PC-9 (cell line): Measurements from ENCODE around the gene SLC25A26. TPM values are rescaled to one million over a fixed set of nuclear protein-coding genes. Genes with fewer than 3 reads are reported as not detected.
"Not testable (repeated sequence)": the region's sequence is repeated elsewhere in the genome, so short reads cannot be mapped to it uniquely, and the experiment has no call there.

ENCODE experiments used
- BruUV-seq: library from RNA; stranded (reverse); fragments of 400-500 nt; replicated peaks from 2 replicates; lab custom pipeline; 2021; lab: Mats Ljungman, UMichigan
- CTCF ChIA-PET: fragments of 300-600 bp; sonication (Branson Sonifier 250); formaldehyde crosslinking; loops from one replicate; lab custom pipeline; 2022; ENCODE audit warnings: antibody characterized with exemption; lab: Charles Lee
- POLR2A ChIA-PET: fragments of 300-600 bp; sonication (Branson Sonifier 250); formaldehyde crosslinking; loops from one replicate; lab custom pipeline; 2022; ENCODE audit warnings: antibody characterized with exemption; ENCODE audit not compliant: unreplicated experiment; lab: Charles Lee
- DNase-seq, 2 experiments: peaks; one replicate each; pipeline versions ENCODE4 v3.0.0 to v3.0.0-alpha.2; 2015 to 2022; ENCODE audit warnings: mixed read lengths in 1 of 2
- H2AFZ ChIP-seq: fragments of 200-600 bp; sonication (generic); 2 replicates; pipeline ENCODE4 v1.8.1; 2017; ENCODE audit warnings: antibody characterized with exemption
- H3F3A ChIP-seq: fragments of 200-600 bp; sonication (generic); 2 replicates; pipeline ENCODE4 v1.8.1; 2017; ENCODE audit warnings: antibody characterized with exemption, mild to moderate bottlenecking, low read depth; ENCODE audit not compliant: insufficient read depth
- H3K27ac ChIP-seq: fragments of 200-600 bp; sonication (generic); 2 replicates; pipeline ENCODE4 v1.6.1; 2016; ENCODE audit warnings: mixed run types
- H3K27me3 ChIP-seq: fragments of 200-600 bp; sonication (generic); 2 replicates; pipeline ENCODE4 v1.6.1; 2016; ENCODE audit warnings: low read depth, mixed run types; ENCODE audit not compliant: insufficient read depth
- H3K36me3 ChIP-seq: fragments of 200-600 bp; sonication (generic); 2 replicates; pipeline ENCODE4 v1.6.1; 2016; ENCODE audit warnings: low read depth, mixed run types
- H3K4me1 ChIP-seq: fragments of 200-600 bp; sonication (generic); replicated peaks from 2 replicates; pipeline ENCODE4 v1.6.1; 2016; ENCODE audit warnings: mixed run types; ENCODE audit not compliant: insufficient read depth
- H3K4me2 ChIP-seq: fragments of 200-600 bp; sonication (generic); 2 replicates; pipeline ENCODE4 v1.6.1; 2017; ENCODE audit warnings: mixed run types
- H3K4me3 ChIP-seq: fragments of 200-600 bp; sonication (generic); 2 replicates; pipeline ENCODE4 v1.6.1; 2016; ENCODE audit warnings: mixed run types
- H3K79me2 ChIP-seq: fragments of 200-600 bp; sonication (generic); 2 replicates; pipeline ENCODE4 v1.6.1; 2017; ENCODE audit warnings: low read depth, mixed run types
- H3K9me2 ChIP-seq: fragments of 200-600 bp; sonication (generic); 2 replicates; pipeline ENCODE4 v1.8.1; 2017; ENCODE audit warnings: mild to moderate bottlenecking; ENCODE audit not compliant: insufficient read depth
- H3K9me3 ChIP-seq: fragments of 200-600 bp; sonication (generic); 2 replicates; pipeline ENCODE4 v1.8.1; 2016; ENCODE audit warnings: low read depth; ENCODE audit not compliant: insufficient read depth
- H4K20me1 ChIP-seq: fragments of 200-600 bp; sonication (generic); 2 replicates; pipeline ENCODE4 v1.8.1; 2017; ENCODE audit not compliant: insufficient read depth
- EZH2 ChIP-seq: fragments of 200-600 bp; sonication (generic); IDR thresholded peaks from 2 replicates; pipeline ENCODE4 v1.8.0; 2017; ENCODE audit warnings: antibody characterized with exemption, low read depth
- intact Hi-C: fragments of 100-400 bp; cut with micrococcal nuclease; formaldehyde crosslinking; loops from one replicate; pipeline ENCODE4 v1.10.0; 2022; ENCODE audit not compliant: unreplicated experiment
- total RNA-seq: library from RNA; stranded (reverse); gene quantifications from 2 replicates; pipeline ENCODE4 v1.2.3, GENCODE V29; 2021
- TF ChIP-seq, protein P1 (sequence below): fragments of 200-600 bp; sonication (generic); conservative IDR thresholded peaks from 2 replicates; pipeline ENCODE4 v1.6.1; 2017; ENCODE audit warnings: mixed run types, antibody characterized with exemption, mild to moderate bottlenecking, moderate library complexity

SLC25A26 gene
- total RNA-seq, 1 experiment from 2014 or later = 20.8 TPM

DNA sequence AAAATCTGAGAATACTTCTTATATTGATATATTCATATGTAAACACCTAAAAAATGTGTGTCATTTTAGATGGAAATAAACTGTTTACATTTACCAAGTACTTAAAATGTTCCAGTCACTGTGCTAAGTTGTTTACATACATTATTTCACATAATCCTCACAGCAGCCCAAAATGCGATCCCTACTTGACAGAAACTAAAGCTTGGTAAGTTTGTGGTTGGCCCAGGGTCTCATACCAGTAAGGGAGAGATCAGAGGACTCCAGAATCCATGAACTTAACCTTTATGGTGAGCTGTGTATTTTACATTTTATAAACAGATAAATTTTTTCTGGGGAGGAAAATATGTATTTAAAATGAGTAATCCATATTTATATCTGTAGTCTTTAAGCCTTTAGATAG, 51.2 kb downstream of the SLC25A26 start:
- H3K4me3 ChIP-seq = no peak overlapping the region
- ChIA-PET POLR2A (no interaction called here), CTCF (no interaction called here)
- H3K9me2 ChIP-seq = no peaks in the 10 kb centered on the region
- no TSS peak for BruUV-seq
- DNase-seq = no peak
- no peaks in the 10 kb centered on the region; the same call in 1 of the 2 replicates for H4K20me1 ChIP-seq
- H3K79me2 ChIP-seq = no peaks in the 10 kb centered on the region
- no peak overlapping the region for H2AFZ ChIP-seq
- TF ChIP-seq, protein P1, sequence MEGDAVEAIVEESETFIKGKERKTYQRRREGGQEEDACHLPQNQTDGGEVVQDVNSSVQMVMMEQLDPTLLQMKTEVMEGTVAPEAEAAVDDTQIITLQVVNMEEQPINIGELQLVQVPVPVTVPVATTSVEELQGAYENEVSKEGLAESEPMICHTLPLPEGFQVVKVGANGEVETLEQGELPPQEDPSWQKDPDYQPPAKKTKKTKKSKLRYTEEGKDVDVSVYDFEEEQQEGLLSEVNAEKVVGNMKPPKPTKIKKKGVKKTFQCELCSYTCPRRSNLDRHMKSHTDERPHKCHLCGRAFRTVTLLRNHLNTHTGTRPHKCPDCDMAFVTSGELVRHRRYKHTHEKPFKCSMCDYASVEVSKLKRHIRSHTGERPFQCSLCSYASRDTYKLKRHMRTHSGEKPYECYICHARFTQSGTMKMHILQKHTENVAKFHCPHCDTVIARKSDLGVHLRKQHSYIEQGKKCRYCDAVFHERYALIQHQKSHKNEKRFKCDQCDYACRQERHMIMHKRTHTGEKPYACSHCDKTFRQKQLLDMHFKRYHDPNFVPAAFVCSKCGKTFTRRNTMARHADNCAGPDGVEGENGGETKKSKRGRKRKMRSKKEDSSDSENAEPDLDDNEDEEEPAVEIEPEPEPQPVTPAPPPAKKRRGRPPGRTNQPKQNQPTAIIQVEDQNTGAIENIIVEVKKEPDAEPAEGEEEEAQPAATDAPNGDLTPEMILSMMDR = no peak
- TF ChIP-seq EZH2 = no peak
- H3K9me3 ChIP-seq = no peaks in the 10 kb centered on the region
- no peak overlapping the region for H3K4me2 ChIP-seq
- H3K27me3 ChIP-seq = no peaks in the 10 kb centered on the region
- H3F3A ChIP-seq = no peaks in the 10 kb centered on the region
- no peak overlapping the region for H3K27ac ChIP-seq
- no peaks in the 10 kb centered on the region for H3K36me3 ChIP-seq
- no peaks in the 10 kb centered on the region for H3K4me1 ChIP-seq
- intact Hi-C loops = no loop called here

DNA sequence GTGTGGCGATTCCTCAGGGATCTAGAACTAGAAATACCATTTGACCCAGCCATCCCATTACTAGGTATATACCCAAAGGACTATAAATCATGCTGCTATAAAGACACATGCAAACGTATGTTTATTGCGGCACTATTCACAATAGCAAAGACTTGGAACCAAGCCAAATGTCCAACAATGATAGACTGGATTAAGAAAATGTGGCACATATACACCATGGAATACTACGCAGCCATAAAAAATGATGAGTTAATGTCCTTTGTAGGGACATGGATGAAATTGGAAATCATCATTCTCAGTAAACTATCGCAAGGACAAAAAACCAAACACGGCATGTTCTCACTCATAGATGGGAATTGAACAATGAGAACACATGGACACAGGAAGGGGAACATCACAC, 54.0 kb downstream of the SLC25A26 start:
- H3K4me2 ChIP-seq, H3K36me3 ChIP-seq, H3K27ac ChIP-seq, H3K4me1 ChIP-seq, H3K4me3 ChIP-seq, H4K20me1 ChIP-seq, H3F3A ChIP-seq, POLR2A ChIA-PET, H3K79me2 ChIP-seq, H2AFZ ChIP-seq, DNase-seq, H3K27me3 ChIP-seq, H3K9me2 ChIP-seq, BruUV-seq, CTCF ChIA-PET, H3K9me3 ChIP-seq: not testable (repeated sequence)
- intact Hi-C loops = loop anchor here (5.0 kb wide), 1 partner anchor 97 kb away; no protein-coding TSS in a partner anchor

DNA sequence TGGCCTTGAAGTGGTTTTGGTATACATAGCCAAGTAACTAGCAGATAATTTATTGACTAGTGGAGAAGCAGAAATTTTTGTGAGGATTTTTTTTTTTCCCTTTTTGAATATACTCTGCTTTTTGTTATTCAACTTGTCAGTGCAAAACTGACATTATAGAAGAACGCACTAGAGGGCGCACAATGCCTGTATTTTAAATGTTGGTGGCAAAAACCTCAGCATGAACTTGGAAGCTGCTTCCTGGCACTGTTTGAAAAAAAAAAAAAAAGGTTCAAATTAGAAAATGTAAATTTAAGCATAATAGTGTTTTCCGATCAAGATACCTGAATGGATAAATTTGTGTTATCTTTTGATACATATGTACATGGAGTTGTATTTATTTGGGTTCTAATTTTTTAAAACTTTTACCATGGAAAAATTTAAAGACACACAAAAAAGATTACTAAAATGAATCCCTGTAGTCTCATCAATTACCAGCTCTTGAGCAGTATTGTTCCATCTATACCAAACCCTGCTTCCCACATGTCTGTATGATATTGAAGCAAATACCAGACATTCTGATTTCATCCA, 56.0 kb downstream of the SLC25A26 start:
- Histone ChIP-seq H4K20me1 (no peaks in the 10 kb centered on the region; the same call in 1 of the 2 replicates), H3F3A (no peaks in the 10 kb centered on the region), H3K79me2 (no peaks in the 10 kb centered on the region), H3K36me3 (no peaks in the 10 kb centered on the region), H3K27me3 (no peaks in the 10 kb centered on the region), H3K9me3 (no peaks in the 10 kb centered on the region), H3K27ac (no peak overlapping the region), H3K4me1 (no peaks in the 10 kb centered on the region), H2AFZ (no peak overlapping the region), H3K9me2 (no peaks in the 10 kb centered on the region), H3K4me2 (no peak overlapping the region), H3K4me3 (no peak overlapping the region)
- BruUV-seq = no TSS peak
- TF ChIP-seq, protein P1 = peak; percentile 71
- TF ChIP-seq EZH2 = no peak
- CTCF ChIA-PET = interaction anchor here (0.6 to 1.0 kb wide), 4 partner anchors 125 to 873 kb away, joined by 3 to 7 read pairs (median 4); no protein-coding TSS in a partner anchor
- POLR2A ChIA-PET = interaction anchor here (0.6 kb wide), 3 partner anchors 8 to 261 kb away, joined by 3 to 9 read pairs (median 7); no protein-coding TSS in a partner anchor
- DNase-seq = peak; percentile 34 to 43
- intact Hi-C loops = loop anchor here (2.0 to 5.0 kb wide), 2 partner anchors 96 to 546 kb away; no protein-coding TSS in a partner anchor
